GOT3 (cell line): ENCODE results near the gene ATG4B.

ENCODE experiments used
- DNase-seq: peaks from one replicate; lab custom pipeline; 2025; ENCODE audit warnings: mixed read lengths; lab: John Stamatoyannopoulos, UW

ATG4B gene

GRCh38 chr2:241613017-241613780 lies 24.3 kb upstream of the ATG4B start:
- DNase-seq, result no peak

DNA sequence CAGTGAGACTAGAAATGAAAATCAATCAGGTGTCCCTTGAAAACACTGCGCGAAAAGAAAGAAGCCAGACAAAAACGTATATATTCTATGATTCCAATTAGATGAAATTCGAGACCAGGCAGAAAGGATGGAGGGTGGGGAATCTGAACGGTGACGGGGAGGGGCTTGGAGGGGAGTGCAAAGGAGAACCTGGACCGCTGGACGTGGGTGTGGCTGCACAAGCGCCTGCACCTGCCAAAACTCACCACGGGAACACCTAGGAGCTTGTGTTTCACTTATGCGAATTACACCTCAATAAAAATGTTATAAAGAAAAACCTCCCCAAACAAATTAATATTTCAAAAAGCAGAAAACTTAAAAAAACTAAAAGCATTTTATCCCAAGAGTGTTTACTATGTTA lies 22.5 kb upstream of the ATG4B start:
- DNase-seq, result no peak

DNA sequence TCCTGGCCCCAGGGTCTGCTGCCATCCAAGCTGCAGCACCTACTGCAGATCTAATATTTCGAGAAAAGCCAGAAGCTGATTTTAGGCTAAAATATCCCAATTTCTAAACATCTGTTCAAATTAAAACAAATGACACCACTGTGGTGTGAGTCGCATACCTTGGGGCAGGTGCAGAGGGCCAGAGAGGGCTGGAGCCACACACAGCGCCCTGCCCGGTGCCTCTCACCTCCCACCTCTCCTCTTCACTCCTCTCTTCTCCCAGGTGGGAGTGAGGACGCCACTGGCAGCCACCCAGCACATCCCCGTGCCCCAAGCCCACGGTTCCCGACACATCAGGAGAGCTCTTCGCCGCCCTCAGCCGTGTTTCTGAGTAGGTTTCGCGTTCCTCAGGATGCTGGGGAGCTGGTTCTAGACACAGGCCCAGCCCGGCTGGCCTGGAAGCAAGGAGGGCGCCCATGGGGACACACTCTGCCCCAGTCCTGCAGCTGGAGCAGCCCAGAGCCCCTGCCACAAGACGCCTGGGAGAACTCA lies 21.9 kb upstream of the ATG4B start:
- no peak for DNase-seq

DNA sequence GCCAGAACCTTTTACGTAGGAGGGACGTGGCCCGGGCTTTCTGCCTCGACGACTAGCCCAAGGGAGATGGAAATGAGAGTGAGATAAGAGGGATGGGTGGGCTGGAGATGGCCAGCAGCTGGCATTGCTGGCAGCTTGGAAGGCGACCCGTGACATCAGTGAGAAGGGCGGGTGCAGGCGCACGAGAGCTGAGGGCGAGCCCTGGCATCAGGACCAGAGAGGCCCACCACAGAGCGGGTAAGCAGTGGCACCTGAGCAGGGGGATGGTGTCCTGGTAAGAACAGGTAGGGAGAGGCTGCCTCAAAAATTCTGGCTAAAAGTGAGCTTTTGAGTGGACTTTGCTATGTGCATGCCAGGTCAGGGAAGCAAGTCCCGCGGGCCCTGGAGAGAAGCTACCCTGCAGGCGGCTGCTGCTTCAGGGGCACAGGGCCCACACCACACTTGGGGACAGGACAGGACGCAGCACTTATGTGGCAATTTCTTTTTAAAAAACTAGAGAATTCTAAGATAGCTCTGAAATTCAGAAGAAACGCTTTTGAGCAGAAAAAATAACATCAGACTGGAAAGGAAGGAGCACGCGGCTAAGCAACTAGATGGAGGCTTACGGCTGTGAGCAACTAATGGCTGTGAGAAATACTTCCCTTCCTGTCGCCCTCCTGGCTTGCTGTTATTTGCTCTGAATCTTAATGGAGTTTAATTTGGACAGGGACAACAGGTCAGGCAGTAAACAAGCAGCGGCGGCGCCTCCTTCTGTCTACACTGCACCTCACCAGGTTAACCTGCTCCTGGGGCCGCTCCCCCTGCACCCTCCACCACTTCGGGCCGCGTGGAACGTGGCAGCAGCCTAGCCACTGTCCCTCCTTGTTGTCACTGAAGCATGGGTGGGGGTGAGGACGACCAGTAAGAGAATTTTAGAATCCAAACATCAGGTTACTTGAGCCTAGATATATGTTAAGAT lies 21.0 kb upstream of the ATG4B start:
- no peak for DNase-seq

DNA sequence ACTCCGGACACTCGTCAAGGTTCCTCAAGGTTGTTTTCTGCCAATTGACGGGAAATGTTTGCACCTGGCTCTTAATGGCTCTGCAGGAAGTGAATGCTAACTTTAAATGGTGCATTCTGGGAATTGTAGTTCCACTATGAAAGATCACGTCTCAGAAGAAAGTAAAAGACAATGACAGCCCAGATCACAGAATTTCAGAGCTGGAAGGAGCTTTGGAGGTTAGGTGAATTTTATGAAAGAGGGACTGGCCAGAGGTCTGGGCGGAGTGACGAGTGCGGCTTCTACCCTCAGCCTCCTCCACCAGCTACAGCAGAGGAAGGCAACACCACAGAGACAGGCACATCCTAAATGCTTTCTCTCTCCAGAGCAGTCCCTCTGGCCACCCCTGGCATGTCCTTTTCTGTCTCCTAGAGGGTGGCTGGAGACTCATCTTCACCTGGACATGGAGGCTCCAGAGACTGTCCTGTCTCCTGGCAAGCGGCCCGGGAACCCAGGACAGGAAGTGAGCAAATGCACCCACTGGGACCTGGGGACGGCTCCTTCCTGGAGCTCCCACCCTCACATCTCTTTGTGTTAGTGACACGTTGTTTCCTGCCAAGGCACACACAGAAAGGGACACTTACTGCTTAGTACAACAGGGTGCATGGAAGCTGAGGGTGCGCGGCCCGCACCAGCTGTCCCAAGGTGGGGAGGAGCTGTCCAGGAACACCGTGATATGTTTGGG lies 19.9 kb upstream of the ATG4B start:
- DNase-seq, result no peak

DNA sequence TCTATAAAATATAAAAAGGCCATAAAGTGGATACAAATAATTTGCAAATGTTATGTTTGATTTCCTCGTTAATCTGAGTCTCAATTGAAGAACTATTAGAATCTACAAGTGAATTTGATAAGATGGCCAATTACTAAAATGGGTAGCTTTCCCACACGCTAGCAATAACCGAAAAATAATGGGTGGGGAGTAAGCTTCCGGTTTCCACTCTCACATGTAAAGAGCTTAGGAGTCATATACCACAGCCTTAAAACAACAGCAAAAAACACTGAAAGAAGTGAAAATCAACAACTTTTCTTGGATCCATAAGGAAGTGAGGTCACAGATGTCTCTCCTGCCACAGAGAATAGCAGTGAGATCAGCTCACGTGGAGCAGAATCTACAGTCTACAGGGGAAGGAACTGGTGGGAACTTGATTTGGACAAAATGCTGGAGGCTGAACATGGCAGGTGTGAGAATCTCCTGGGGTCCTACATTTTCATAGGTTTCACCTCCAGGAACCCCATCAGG lies 19.1 kb upstream of the ATG4B start:
- no peak for DNase-seq

DNA sequence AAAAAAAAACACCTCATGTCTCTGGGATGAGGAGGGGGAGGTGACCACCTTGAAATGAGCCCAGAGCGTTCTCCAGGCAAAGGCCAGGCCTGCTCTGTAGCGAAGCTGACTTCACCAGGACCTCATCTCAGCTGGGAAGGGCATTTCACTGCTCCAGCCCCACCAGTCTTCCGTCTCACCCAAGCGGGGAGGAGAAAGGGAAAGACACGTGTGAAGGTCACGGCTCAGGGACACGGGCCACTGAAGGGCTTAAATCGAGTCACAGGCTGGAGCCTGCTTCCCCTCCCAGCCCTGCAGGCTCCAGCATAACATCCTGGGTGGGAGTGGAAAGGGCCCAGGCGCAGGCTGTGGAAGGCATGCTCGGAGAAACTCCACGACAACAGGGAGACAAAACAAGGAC lies 18.7 kb upstream of the ATG4B start:
- no peak for DNase-seq

DNA sequence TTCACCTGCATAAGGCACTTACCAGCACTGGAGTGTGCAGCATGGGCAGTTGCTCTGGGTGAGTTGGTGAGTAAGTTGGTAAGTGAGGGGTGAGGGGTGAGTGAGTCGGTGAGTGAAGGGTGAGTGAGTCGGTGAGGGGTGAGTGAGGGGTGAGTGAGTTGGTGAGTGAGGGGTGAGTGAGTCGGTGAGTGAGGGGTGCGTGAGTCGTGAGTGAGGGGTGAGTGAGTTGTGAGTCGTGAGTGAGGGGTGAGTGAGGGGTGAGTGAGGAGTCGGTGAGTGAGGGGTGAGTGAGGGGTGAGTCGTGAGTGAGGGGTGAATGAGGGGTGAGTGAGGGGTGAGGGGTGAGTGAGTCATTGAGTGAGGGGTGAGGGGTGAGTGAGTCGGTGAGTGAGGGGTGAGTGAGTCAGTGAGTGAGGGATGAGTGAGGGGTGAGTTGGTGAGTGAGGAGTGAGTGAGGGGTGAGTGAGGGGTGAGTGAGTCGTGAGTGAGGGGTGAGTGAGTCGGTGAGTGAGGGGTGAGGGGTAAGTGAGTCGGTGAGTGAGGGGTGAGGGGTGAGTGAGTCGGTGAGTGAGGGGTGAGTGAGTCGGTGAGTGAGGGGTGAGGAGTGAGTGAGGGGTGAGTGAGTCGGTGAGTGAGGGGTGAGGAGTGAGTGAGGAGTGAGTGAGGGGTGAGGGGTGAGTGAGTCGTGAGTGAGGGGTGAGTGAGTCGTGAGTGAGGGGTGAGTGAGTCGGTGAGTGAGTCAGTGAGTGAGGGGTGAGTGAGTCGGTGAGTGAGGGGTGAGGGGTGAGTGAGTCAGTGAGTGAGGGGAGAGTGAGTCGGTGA lies 17.7 kb upstream of the ATG4B start:
- DNase-seq, result no peak

DNA sequence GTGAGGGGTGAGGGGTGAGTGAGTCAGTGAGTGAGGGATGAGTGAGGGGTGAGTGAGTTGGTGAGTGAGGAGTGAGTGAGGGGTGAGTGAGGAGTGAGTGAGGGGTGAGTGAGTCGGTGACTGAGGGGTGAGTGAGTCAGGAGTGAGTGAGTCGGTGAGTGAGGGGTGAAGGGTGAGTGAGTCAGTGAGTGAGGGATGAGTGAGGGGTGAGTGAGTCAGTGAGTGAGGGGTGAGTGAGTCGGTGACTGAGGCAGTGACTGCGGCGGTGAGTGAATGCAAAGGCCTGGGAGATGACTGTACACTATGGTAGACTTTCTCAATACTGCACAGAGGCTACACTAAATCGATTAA lies 17.1 kb upstream of the ATG4B start:
- no peak for DNase-seq

DNA sequence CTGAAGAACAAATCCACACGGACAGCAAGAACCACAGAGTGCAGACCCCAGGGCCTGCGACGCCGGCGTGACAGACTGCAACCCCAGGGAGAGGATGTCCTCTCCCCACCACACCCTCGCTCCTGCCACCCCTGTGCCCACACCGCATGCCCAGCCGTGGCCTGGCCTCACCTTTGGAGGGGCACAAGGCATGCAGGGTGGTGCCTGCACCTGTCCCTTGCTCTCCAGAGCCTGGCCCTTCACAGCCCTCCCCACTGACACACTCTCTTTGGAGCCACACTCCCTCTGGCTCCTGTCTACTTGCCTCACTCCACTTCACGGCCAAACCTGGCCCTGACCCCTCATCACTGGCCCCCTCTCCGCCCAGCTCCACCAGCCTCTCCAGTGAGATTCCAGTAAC lies 9.8 kb upstream of the ATG4B start:
- no peak for DNase-seq

- no peak for DNase-seq
Measured at GRCh38 chr2:241629762-241630435, 7.6 kb upstream of the ATG4B start.

DNA sequence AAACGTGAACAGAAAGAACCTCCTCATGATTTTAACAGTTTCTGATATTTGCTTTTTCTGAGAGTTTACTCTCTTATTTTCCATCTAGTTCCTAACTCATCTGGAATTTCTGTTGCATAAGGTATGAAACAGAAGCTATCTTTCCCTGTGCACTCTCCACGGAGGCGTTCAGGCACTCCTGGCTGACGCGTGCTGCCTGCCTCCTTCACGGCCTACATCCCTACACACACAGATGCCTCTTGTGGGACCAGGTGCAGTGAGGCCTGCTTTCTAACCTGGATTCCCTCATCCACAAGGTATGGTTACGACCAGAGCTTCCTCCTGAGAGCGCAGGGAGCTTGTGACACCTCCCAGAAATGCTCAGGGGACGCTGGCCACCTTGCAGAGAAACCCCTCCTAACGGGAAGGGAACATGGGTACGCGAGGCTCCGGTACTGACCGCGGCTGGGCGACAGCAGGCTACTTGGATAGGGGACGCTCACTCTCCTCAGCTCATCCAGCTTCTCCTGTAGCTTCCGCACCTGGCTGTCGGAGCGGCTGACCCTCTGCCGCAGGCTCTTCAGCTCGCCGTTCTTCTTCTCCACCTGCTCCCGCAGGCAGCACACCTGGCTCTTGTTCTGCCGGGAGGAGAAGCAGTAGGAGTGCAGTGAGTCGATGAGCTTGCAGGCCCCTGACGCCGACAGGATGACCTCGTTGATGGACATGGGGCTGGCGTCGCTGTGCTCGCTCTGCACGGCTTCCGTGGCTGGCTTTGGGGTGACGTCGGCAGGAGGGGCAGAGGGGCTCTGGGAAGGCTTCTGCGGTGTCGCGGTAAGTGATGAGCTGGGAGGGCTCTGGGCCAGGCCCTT lies 4.8 kb upstream of the ATG4B start:
- DNase-seq, result no peak

DNA sequence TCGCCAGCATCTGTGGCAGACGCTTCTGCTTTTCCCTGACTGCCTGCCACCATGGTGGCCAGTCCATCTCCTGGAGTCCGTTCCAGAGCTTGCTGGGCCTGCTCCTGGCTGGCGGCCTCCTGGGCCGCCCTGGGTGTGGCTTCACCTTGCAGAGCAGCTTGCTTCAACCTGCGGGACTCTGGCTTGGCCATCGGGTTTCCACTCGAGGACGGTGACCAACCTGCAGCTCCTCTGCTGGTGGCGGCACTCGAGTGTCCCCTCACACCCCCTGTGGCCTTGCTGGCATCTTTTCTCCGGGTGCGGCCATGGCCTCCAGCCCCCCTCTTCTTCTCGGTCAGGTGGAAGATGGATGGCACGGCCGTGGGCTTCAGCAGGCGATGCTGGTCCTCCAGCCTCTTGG lies 3.9 kb upstream of the ATG4B start:
- DNase-seq, result no peak

GRCh38 chr2:241635756-241636155 lies 1.7 kb upstream of the ATG4B start:
- no peak for DNase-seq

DNA sequence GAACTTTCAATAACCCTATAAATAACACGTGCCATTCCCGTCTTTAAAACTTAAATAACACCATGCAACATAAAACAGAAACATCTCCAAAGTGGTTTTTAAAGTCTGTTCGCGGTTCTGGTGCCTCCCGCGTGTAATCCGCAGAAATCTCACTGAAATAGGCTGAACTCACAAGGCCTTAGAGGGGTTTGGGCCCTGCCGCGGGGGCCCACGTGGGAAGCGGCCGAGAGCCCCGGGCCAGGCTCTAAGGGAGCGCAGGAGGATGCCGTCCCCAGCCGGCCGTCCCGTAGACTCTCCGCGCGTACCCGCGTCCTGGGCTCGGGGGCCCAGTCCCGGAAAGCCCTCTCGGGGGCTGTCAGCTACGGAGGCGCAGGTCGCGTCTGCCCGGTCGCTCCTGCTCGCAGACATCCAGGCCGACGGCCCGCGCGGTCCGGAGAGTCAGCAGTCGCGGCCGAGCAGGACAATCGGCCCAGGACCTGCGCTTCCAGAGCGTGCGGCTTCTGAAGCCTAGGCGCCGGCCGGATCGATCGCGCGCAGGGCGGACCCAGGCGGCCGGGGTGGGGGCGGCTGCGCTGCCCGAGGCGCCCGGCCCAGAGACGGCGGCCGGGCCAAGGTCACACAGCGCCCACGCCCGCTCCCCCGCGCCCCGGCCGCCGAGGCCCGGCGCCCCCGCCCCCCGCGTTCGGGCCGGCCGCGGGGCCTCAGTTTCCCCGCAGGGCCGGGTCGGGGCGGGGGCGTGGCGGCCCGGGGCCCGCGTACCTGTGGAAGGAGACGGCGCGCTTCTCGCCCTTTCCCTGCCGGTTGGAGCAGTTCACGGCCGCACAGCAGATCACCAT lies 1.1 kb upstream of the ATG4B start:
- no peak for DNase-seq

DNA sequence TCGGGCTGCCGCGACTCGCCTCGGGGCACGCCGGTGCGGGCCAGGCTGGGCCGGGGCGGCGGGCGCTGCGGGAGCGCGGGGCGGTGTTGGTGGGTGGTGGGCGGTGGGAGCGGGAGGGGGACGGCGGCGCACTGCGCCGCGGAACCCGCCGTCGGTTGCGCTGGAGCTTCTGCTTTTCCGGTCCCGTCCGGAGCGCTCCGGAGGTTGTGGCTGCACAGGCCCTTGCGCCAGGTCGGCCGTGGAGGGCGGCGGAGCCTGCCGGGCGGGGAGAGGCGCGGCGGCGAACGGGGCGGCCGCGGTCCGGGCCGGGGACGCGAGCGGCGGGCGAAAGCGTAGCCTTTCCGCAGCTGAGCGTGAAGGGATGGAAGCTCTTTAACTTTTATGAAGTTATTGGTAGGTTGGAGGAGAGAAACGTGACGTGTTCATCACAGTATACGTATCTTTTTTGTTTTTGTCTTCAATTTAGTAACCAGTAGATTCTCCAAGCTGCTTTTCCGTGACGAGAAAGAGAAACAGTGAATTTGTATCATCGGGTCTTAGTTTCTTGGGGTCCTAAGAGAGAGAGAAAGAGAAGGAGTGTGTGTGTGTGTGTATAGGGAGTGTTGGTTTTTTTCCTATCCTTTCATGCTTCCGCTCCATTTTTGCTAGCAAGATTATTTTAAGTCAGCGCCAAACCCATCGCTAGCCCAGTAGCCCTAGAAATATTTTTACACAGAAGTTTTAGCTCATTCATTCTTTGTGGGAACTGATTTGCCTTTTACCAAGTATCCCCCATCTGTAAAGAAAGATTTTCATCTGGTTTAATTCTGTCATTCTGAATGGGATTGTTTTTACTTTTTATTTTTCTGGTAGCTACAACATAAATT lies 535 bp downstream of the ATG4B start:
- DNase-seq, result no peak

DNA sequence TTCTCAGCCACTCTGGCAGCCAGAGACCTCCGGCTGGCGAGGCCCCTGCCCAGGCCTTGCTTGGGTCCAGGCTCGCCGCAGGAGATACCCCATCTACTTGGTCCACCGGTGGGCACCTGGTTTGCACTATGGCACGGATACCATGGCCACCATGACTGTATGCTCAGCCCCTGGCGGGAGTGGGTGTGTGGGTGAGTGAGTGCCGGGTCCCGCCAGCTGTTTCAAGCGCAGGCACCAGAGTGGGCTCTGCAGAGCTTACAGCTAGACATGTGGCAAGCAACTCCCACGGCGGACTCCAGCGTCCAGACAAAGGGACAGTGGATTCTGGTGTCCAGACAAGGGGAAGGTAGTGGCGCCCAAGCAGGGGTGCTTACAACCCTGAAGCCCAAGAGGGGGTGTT lies 1.4 kb downstream of the ATG4B start:
- no peak for DNase-seq

- DNase-seq, result no peak
Measured at GRCh38 chr2:241639385-241639784, 1.9 kb downstream of the ATG4B start.
